GM12891 (cell line): ENCODE results near the gene OR1E1.

ENCODE experiments used
- POLR2A ChIP-seq: IDR thresholded peaks from 2 replicates; pipeline ENCODE4 v1.6.1; 2011; ENCODE audit warnings: low read depth, low read length, control low read depth
- POLR2AphosphoS5 ChIP-seq: IDR thresholded peaks from 2 replicates; pipeline ENCODE4 v1.6.1; 2011; ENCODE audit warnings: low read depth, low read length, control low read depth
- SPI1 ChIP-seq: IDR thresholded peaks from 2 replicates; pipeline ENCODE4 v1.6.1; 2011; ENCODE audit warnings: low read depth, low read length, control low read depth
- TAF1 ChIP-seq: IDR thresholded peaks from 2 replicates; pipeline ENCODE4 v1.6.1; 2011; ENCODE audit warnings: low read depth, low read length, control low read depth

DNA sequence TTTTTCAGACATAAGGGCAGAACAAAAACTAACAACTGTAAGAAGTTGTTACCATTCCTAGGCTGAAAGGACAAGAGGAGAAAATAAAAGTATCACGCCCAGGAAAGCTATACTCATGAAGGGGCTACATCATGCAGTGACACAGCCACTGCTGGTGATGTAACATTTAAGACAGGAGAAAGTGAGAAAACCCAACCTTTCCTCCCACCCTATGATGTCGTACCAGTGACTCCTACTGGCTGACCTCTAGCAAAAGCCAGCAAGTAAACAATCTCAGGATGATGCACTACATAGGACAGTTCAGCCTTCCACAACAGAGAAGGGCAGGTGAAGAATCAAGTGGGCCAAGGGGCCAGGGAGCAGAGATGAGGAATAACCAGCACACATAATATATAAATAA, 49.4 kb upstream of the OR1E1 start:
- TF ChIP-seq POLR2AphosphoS5, result no peak
- no peak for TF ChIP-seq POLR2A
- TF ChIP-seq TAF1, result no peak
- TF ChIP-seq SPI1, result no peak
